GM19023 (cell line): ENCODE measurements around the gene PRRT3.
A peak's percentile ranks its signal among the peaks of the same experiment; 100 is the strongest.

Source experiments
- ATAC-seq: cut with Tn5 transposase; IDR thresholded peaks from one replicate; pipeline ENCODE4 v1.9.1; 2021; ENCODE audit warnings: mild to moderate bottlenecking, moderate library complexity; ENCODE audit not compliant: unreplicated experiment

PRRT3 gene

DNA sequence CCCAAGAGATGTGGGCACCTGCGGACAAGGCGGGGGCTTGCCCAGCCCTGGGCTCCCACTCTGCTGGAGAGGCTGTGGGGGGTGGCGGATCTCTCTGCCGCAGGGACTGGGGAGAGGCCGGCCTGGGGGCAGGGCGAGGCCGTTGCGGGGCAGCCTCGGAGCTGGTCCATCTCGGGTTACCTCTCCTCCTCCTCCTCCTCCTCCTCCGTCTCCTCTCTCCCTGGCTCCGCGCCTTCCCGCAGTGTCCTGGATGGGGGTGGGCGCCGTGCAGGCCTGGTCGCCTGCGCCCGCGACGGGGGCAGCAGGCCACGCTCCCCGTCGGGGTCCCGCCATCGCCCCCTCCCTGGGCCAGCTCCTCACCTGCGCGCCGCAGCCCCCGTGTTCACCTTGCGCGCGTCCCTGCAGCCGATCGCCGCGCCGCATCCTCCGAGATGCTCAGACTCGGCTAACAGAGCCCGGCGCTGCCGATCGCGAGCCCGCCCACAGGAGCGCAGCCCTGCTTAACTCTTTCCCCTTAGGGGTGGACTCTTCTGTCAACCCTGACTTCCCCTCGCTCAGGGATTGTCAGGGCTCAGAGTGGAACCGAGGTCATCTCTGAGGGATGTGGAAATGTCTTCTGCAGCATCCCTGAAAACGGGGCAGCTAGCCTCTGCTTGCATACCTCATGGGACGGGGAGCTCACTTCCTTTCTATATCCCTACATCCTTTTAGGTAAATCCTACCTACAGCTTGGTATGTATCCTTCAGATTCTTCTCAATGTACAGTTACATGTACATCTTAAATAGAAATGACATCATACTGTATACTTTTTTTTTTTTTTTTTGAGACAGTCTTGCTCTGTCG is at the start of gene PRRT3:
Gene PRRT3 (minus strand): TSS at position 447 of the 844 bp plus-strand sequence. CDS start 2,293 bp downstream, outside the sequence.
- ATAC-seq: peak; percentile 77

DNA sequence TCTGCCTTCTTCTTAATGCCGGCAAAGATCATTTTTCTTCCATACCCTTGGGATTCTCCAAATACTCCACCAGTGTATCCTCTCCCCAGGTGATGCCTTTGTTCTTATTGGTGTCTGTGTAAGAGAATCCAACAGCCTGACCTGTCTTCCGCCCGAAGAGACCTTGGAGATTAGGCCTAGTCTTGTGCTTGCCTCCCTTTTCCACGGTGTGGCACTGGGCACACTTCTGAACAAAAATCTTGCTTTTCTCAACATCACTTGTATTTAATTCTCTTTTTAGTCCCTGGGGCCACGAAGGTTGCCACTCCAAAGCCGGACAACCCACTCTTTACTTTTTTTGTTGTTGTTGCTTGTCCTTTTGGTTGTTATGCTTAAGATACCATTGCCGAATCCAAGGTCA is 48.5 kb upstream of the PRRT3 start:
- ATAC-seq: no peak

DNA sequence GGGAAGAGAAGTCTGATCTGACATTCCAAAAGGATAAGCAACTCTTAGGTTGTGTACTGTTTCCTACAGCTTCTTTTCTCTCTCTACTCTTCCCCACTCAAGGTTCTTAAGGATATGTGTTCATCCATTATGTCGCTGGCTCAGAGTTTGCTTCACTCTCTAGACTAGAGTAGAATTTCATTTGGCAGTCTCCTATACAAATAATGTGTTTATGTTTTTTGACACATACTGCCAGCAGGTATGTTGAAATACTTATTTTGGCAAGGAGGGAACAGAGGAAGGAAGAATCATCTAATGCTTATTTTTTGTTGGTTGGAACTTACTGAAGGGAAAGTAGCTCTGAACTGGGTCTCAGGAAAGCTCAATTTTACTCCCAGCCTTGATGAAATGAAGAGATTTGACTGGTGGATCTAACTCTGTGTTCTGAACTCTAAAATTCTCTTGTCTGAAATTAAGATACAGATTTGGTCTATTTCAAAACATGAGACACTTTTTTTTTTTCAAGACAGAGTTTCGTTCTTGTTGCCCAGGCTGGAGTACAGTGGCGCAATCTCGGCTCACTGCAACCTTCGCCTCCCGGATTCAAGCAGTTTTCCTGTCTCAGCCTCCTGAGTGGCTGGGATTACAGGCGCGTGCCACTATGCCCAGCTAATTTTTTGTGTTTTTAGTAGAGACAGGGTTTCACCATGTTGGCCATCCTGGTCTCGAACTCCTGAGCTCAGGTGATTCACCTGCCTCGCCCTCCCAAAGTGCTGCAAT is 42.1 kb upstream of the PRRT3 start:
- ATAC-seq: no peak

DNA sequence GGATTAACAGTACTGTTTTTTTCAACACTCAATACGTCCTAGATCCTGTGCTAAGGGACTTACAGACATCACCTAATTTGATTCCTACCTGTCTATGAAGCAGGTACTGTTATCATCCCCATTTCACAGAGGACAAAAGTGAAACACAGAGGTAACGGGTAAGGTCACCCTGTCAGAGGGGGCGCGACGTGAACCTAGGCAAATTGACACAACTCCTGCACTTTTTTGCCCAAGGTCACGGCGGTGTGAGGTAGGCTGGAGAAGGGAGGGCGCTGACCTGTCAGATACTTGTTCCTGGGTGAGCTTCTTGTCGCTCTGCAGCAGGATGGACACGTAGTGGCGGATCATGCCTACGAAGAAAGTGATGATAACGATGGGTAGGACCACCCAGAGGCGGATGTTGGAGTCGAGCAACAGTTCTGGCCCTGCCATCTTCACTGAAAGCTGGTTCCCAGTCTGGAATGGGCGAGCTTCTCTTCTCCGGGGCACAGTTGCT is 34.1 kb upstream of the PRRT3 start:
- peak; percentile 35 for ATAC-seq

DNA sequence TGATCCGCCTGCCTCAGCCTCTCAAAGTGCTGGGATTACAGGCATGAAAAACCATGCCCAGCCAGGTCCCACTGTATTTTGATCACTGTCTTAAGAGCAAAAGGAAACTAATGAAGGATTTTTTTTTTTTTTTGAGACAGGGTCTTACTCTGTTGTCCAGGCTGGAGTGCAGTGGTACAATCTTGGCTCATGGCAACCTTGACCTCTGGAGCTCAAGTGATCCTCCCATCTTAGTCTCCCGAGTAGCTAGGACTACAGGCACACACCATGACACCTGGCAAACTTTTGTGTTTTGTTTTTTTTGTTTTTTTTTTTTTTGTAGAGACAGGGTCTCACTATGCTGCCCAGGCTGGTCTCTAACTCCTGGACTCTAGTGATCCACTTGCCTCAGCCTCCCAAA is 28.0 kb upstream of the PRRT3 start:
- no peak for ATAC-seq

DNA sequence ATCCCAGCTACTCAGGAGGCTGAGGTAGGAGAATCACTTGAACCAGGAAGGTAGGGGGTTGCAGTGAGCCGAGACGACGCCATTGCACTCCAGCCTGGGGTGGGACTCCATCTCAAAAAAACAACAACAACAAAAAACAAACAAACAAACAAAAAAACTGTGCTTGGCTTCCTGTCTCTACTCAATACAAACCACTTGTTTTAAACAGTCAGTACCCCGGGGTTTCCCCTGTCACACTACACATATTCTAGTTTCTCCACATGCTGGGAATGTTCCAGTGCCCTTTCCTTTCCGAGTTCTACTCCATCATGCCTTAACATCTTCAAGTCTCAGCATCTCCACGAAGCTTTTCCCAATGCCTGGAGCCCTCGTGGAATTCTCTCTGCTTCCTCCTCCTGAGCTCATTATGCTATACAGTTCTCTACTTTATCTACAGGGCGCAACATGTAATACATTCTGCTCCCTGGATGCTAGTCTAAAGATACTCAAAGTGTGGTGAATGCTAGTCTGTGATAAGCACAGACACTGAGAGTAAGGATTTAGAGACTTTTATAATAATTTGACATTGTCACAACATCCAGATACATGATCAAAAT is 26.6 kb upstream of the PRRT3 start:
- ATAC-seq: no peak

DNA sequence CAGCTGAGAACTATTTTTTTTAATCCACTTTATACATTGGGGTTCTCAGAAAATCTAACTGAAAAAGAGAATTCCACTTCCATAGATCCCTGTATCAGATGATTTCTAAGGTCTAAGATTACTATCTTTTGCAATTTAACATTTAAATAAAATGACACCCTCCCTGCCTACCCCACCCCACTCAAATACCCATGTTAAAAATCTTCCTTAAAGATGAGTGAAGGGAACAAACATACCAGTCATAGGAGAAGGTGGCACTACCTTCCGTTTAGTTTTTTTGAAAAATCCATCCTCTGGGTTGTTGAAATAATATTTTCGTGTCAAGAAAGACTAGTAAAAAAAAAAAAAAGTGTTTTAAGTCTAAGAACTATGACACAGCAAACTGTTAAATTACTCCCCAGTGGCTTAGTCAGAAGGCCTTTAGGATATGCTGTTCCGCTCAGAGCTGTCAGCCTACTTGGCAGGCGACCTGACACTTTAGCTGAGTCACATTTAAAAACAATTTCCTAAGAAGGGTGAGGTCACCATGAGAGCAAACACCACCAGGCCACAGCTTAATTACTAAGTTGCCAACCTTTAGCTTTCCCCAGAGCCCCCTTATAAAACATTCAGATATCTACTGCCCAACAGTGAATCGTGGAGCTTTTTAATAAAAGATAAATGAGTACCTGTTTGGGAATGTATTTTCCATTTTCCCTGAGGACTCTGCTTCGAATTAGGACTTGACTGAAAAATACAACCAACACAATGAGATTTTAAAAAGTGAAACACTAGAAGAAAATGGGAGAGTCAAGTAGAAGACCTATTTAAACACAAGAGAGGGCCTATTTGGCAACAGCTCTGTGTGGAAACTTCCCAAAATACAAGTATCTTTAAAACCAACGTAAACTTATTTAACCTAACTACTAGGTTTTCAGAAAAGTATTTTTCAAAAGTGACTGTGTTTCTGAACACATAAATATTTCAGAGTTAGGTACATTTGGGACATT is 24.8 kb upstream of the PRRT3 start:
- no peak for ATAC-seq

DNA sequence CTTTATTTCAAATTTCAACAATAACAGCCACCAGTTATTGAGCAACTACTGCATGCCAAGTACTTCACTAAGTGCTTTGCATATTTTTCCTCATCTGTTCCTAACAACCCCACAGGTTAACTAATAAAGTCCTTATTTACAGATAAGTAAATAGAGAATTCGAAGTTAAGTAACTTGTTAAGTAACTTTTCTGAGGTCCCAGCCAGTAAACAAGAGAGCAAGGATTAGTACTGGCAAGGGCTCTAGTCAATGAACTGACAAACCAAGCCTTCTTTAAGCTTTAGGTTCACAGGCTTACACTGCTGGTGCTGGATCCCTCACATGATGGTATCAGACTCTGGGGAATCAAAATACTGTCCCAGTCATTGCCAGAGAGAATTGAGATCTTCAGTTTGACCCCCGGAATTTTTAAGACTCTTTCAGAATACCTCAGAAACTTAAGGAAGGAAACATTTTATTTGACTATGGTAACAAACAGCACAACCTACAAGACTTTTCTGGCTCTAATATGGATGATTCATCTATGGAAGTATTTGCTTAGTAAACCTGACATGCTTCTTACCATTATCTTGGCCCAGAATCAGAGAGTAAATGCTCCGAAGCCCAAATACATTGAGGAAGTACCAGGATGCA is 17.9 kb upstream of the PRRT3 start:
- no peak for ATAC-seq

DNA sequence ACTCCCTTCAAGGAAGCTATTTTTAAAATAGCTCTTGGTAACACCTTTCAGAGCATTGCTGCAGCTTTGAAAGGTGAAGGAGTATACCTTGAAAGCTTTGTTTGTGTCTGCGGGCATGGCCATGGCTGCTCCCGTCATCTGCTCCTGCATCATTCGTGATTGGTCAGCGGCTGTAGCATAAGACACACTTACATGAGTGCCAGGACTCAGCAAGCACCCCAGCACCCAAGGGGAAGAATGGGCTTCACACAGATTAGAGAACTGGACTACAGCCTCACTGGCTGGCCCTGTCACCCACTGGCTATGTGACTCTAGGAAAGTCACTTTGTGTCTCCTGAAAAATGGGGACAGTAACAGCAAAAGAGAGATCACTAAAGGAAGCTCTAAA is 17.4 kb upstream of the PRRT3 start:
- ATAC-seq: no peak

DNA sequence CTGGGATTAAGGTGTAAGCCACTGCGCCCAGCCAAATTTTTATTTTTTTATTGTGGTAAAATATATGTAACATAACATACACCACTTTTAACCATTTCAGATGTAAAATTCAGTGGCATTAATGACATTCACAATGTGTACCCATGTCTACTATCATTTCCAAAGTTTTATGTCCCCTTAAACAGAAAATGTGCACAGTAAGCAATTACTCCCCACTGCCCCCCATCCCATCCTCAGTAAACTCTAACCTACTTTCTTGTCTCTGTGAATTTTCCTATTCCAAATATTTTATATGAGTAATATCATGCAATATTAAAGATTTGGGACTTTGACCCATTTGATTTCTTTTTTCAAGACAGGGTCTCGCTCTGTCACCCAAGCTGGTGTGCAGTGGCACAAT is 14.6 kb upstream of the PRRT3 start:
- ATAC-seq: no peak

DNA sequence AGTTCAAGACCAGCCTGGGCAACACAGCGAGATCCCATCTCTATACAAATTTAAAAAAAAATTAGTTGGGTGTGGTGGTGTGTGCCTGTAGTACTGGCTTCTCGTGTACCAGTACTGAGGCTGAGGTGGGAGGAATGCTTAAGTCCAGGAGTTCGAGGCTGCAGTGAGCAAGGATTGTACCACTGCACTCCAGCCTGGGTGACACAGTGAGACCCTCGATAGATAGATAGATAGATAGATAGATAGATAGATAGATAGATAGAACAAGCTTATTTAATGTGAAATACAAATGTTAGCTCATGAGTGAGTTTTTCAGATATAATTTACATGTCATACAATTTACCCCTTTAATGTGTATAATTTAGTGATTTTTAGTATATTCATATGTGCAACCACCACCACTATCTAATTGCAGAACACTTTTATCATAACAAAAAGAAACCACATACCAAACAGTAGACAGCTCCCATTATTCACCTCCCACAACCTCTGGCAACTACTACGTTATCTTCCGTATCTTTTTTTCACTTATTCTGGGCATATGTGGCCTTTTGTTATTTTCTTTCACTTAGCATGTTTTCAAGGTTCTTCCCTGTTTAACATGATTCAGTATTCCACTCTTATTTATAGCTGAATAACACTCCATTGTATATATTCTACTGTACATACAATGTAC is 13.1 kb upstream of the PRRT3 start:
- ATAC-seq: no peak

DNA sequence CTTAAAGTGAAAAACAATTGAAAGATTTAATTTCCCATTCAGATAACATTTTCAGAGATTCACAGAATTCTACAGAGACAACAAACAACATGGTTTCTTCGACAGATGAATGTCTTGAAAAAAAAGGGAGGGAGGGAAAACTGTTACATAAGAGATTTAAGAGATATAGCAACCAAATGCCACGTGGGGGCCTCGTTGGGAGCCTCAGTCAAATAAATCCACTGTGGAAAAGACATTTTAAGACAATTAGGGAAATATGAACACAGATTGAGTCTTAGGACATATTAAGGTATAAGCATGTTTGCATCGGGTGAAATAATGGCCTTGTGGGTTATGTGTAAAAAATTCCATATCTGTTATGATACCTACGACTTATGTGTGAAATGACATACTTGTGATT is 5.0 kb upstream of the PRRT3 start:
- no peak for ATAC-seq

DNA sequence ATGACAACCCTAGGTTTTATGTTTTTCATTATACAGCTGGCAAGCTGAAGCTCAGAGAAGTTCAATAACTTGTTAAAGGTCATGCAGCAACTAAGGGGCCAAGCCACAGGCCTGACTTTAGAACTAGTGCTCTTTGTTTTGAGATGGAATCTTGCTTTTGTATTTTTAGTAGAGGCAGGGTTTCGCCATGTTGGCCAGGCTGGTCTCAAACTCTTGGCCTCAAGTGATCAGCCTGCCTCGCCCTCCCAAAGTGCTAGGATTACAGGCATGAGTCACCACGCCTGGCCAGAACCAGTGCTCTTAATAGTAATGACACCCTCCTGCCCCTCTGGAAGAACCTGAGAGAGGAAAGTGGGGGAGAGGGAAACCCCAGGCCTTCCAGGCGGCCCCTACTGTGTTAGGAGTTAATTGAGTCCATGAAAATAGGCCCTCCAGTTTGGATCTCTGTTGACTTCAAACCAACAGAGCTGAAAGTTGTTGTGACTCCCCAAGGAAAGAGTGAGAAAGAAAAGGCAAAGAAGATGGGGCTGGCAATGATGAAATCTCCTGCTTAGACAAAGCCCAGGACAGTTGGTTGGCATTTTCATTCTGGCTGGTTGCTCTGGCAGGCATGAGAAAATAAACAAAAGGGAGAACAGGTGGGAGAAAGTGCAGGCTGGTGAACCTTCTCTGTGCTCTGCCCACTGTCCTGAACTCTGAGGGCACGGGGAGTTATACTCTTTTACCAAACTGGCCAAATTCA is 3.6 kb upstream of the PRRT3 start:
- ATAC-seq: no peak

DNA sequence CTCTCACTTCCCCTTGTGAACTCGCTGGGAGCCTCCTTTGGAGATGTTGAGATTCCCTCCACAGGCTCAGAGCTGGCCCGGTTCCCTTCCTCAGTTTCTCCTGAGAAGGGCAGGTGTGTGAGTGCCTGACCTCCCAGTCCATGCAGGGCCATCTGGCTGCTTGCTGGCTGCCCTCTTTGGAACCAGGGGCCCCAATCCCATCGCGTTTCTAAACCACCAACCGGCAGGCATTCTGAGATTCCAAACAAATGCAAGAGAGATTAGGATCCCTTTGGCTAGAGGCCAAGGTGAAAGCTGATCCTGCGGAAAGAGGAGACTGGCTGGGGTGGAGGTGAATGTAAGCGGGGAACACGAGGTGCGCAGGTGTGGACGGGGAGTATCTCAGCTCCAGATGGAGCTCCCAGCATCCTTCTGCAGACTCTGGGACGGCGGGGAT is 2.9 kb upstream of the PRRT3 start:
- ATAC-seq: no peak

DNA sequence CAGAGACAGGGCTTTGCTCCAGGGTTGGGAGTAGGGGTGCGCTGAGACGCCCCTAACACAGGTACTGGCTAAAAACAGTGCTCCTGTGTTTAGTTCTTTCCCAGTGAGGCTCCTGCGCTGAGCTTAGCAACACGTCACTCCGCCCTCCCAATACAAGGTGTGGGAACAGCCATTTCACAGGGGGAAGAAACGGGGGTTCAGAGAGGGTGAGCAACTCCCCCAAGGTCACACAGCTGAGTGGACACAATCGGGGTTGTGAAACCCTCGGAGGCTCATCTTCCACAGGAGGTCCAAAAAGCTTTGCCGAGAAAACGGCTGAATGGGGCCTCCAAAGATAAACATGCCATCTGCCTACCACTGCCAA is 628 bp downstream of the PRRT3 start:
- ATAC-seq: peak; percentile 20

DNA sequence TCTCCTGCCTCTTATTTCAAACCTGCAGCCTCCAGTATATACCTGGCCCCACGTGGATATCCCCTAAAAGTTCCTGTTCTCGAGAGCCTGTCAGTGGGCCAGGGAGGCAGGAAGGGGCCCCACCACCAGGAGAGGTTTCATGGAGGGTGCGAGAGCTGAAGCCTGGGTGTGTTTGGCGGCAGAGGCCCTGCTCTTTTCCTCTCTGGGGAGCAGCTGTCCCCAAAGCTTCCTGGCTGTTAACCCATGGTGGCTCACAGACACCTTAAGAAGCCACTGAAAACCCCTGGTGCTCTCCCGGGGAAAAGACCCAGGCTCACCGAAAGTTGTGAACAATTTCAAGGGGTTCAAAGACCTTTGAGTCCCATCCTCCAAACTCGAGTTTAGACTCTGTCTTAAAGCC is 1.1 kb downstream of the PRRT3 start:
- peak; percentile 32 for ATAC-seq

DNA sequence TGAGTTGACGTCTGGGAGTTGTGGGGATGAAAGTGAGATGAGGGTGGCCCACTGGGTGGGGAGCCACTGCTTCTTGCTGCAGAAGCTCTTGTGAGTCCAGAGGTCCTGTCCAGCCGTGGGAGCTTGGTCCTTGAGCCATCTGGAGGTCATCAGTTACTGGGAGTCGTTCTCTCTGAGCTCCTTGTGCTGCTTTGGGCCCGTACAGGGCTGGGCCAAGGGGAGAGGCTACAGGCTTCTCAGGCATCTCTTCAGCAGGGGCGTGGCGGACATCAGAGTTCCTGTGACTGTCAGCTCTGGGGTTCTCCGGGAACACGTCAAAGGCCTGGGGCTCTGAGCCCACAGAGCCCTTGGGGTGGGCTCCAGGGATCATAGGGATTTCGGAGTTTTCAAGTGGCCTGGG is 2.6 kb downstream of the PRRT3 start:
- ATAC-seq: no peak

DNA sequence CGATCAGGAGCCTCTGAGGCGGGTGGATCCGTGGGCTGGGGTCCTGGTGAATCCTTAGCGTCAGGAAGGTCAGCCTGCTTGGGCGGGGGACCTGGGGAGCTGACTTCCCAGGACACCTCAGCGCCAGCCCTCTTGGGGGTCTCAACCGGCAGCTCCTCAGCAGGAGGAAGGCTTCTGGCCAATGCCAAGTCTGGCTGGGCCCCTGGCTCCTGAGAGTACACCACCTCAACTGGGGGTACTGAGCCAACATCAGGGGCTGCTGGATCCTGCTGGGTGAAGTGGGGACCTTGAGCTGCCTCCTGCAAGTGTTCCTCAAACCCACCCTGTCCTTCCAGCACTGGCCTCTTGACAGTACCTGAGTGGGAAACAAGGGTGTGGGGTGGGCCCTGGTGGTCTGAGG is 3.1 kb downstream of the PRRT3 start:
- ATAC-seq: no peak

DNA sequence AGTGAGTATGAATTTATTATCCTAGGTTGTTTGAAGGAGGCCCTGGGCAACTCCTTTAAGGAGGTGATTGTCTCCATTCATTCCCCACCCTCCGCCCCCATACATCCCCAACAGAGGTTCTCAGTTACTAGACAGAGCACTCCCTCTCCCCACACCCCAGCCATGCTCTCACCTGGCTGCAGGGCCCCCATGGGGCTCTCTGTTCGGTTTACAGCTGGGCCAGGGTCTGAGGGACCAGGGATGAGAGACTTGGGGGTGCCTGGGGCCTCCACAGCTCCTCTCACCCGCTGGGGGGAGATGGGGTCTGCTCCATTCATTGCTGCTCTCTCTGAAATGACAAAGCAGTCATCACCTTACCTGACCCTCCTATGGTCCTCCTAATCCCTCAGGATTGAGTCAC is 3.6 kb downstream of the PRRT3 start:
- no peak for ATAC-seq
